Measurements from ENCODE around the gene CAD.

Gene CAD

DNA sequence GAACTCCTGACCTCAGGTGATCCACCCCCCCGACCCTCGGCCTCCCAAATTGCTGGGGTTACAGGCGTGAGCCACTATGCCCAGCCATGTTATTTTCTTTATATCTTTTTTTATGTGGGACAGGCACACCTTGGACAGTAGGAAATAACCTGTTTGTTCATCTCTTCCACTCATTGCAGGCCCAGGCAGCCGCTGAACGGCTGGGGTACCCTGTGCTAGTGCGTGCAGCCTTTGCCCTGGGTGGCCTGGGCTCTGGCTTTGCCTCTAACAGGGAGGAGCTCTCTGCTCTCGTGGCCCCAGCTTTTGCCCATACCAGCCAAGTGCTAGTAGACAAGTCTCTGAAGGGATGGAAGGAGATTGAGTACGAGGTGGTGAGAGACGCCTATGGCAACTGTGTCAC, 8.4 kb downstream of the CAD start:
- DNase-seq (ENCODE audit: low spot score), result no peak

DNA sequence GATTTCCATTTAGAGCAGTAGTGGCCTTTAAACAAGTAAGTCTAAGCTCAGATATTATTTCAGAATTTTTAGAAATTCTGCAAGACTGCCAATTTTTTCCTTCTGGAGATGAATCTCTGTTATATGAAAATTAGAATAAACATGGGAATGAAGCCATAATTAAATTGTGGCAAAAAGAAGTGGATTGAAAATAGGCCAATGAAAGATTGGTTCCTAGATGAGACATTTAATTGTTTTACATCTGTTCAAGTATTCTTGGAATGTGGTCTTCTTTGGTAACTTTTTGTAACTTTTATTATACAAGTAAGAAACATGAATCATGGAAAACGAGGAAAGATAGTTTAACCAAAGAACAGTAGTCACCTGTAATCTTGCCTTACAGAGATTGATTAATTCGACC, 10.3 kb downstream of the CAD start:
- DNase-seq (ENCODE audit: low spot score), result no peak

DNA sequence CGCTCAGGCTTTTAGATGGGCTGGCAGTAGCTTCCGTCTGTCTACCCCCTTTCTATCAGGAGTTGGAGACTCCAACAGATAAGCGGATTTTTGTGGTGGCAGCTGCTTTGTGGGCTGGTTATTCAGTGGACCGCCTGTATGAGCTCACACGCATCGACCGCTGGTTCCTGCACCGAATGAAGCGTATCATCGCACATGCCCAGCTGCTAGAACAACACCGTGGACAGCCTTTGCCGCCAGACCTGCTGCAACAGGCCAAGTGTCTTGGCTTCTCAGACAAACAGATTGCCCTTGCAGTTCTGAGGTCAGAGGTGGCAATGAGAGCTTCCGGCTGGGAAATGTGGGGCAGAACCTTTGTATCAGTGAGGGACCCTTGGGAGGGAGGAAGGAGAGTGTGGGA, 14.8 kb downstream of the CAD start:
- DNase-seq (ENCODE audit: low spot score), result no peak

DNA sequence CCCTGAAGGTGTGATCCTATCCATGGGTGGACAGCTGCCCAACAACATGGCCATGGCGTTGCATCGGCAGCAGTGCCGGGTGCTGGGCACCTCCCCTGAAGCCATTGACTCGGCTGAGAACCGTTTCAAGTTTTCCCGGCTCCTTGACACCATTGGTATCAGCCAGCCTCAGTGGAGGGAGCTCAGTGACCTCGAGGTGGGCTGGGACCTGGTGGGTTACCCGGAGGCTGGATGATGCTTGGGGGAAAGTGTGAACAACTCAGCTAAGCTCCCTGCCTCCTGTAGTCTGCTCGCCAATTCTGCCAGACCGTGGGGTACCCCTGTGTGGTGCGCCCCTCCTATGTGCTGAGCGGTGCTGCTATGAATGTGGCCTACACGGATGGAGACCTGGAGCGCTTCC, 16.2 kb downstream of the CAD start:
- DNase-seq (ENCODE audit: low spot score), result no peak

DNA sequence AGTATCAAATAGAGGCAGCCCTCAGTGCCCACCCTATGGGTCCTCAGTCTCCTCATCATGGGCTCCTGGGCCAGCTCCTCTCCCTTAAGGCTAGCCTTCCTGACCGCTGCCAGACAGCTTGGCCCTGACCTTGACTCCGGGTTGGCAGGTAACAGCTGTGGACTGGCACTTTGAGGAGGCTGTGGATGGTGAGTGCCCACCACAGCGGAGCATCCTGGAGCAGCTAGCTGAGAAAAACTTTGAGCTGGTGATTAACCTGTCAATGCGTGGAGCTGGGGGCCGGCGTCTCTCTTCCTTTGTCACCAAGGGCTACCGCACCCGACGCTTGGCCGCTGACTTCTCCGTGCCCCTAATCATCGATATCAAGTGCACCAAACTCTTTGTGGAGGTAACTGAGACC, 19.0 kb downstream of the CAD start:
- DNase-seq (ENCODE audit: low spot score), result no peak

DNA sequence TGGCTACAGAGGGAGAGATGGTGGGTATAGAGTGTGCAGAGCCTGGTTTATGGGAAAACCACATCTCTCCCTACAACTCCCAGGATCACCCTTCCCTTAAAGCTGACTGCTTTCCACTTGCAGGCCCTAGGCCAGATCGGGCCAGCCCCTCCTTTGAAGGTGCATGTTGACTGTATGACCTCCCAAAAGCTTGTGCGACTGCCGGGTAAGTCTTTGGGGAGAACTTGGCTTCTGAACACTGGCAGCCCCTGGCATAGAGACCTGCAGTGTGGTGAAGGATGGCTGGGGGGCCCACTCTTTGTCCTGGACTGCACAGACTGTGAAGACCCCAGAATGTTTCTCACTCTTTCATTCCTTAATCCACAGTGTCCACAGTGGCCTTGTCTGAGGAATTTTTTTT, 19.5 kb downstream of the CAD start:
- no peak for DNase-seq (ENCODE audit: low spot score)

DNA sequence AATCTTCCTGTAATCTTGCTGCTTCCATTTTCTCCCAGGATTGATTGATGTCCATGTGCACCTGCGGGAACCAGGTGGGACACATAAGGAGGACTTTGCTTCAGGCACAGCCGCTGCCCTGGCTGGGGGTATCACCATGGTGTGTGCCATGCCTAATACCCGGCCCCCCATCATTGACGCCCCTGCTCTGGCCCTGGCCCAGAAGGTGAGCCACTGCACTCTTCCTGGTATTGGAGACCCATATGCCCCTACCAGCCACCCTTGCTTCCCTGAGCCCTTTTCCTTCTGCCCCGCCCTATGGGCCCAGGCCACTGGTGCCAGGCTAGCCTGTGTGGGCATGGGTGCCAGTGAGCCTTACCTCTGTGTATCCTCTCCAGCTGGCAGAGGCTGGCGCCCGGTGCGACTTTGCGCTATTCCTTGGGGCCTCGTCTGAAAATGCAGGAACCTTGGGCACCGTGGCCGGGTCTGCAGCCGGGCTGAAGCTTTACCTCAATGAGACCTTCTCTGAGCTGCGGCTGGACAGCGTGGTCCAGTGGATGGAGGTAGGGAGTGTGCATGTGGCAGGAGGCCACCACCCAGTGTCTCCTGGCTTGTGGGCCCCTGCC, 20.3 kb downstream of the CAD start:
- no peak for DNase-seq (ENCODE audit: low spot score)

DNA sequence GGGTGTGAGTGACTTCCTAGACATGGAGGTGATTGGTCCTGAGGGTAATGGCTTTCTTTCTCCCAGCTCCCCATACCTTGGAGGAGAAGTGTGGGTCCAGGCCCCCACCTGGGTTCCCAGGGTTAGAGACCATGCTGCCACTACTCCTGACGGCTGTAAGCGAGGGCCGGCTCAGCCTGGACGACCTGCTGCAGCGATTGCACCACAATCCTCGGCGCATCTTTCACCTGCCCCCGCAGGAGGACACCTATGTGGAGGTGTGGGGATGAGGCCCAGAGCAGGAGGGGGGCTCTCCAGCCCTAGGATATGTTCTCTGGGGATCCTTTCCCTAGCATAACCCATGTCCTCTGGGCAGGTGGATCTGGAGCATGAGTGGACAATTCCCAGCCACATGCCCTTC, 21.8 kb downstream of the CAD start:
- no peak for DNase-seq (ENCODE audit: low spot score)

DNA sequence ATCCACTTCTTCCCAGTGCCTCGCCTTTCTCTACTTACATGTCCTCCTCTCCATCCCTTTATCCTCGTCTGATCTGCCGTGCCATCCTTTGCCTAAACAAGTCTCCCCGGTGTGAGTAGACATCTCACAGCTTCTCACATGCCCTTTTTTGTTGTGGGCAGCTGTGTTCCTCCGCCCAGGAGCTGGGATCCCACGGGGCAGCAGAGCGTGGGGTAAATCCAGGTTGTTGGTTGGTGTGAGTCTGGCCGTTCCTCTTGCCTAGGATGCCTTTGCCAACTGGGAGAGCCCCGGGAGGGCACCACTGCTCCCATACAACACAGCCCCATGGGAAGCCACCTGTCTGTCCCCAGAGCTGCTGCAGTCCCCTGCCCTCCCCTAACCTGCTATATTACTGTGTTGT, 23.2 kb downstream of the CAD start:
- no peak for DNase-seq (ENCODE audit: low spot score)

DNA sequence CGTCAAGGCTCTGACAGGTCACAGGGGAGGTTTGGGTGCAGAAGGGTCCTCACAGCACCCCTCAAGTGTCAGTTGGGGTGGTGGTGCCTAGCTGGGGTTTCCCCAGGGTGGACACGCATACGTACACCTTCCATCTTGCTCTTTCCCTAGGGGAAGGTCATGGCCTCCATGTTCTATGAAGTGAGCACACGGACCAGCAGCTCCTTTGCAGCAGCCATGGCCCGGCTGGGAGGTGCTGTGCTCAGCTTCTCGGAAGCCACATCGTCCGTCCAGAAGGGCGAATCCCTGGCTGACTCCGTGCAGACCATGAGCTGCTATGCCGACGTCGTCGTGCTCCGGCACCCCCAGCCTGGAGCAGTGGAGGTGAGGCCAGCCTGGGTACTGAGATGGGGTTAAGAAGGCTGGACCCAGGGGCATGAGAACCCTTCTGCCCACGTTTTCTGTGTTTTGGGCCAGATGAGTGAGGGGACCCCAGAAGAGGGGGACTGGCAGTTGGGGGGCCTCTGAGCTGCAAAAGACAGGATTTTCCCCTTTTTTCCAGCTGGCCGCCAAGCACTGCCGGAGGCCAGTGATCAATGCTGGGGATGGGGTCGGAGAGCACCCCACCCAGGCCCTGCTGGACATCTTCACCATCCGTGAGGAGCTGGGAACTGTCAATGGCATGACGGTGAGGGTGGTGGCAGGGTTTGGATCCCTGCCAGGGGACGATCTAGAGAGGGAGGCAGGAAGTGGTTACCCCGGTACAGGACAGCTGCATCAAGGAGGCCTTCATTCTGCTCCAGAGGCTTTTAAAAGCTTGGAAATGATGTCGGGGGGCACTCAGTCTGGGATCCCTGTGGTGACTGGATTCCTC, 24.8 kb downstream of the CAD start:
- DNase-seq (ENCODE audit: low spot score), result no peak

DNA sequence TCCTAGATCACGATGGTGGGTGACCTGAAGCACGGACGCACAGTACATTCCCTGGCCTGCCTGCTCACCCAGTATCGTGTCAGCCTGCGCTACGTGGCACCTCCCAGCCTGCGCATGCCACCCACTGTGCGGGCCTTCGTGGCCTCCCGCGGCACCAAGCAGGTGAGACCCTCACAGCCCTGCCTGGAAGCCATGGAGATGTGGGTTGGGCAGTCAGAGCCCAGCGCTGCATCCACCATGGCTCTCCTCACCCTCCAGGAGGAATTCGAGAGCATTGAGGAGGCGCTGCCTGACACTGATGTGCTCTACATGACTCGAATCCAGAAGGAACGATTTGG, 25.4 kb downstream of the CAD start:
- no peak for DNase-seq (ENCODE audit: low spot score)

DNA sequence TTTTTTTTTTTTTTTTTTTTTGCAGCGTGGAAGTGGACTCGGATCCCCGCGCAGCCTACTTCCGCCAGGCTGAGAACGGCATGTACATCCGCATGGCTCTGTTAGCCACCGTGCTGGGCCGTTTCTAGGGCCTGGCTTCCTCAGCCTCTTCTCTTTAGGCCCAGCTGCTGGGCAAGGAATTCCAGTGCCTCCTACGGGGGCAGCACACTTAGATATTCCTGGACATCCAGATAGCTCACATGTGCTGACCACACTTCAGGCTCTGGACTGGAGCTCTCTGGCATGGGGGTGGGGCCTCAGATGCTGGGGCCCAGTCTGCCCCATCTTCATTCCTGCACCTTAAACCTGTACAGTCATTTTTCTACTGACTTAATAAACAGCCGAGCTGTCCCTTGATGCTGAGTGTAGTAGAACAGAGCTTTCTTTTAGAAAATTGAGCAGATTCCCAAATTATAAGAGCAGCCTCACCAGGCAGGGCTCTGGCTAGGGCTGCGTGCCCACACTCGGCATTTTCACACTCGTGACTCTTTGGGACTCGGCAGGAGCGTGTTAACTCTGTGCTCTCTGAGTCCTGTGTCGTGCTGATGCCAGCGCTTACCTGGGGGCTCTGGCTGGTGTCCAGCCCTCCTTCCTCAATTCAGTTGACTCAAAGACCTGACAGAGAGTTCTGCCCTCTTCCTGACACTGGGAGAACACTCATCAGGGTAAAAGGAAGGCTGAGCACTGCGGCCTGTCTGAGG, 26.4 kb downstream of the CAD start:
- no peak for DNase-seq (ENCODE audit: low spot score)

DNA sequence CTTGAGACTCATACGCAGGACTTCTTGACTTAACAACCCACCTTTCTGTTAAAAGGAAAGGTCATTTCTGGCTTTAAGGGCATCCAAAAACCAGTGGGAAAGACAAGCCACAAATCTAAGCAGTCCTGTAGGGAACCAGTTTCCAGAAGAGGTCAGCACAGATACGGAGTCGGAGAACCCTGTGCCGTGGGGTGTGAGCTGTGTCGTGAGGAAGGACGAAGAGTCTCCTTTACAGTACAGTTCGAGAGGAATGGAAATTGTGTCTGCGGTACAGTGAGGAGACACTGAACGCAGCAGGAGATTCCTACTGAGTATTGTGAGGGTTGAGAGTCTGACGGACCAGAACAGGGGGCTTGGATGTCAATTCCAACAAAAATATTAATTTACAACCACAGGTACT, 27.9 kb downstream of the CAD start:
- no peak for DNase-seq (ENCODE audit: low spot score)

DNA sequence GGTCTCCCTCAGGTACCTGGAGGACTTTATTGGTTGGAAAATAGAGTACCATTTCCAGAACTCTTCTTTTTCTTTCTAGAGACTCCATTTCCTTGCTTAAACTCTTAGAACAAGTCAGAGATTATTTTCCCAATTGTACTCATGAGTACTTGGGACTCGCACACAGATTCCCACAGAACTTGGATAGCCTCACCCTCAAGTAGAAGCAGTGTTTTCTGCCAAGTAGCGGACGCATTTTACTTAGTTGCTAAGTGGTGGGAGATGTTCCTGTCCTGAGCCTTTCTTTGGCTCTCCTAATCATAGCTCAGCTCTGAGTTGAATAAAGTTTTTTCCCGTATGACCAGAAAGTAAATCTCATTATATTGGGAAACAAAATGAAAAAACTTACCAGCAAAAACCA, 28.5 kb downstream of the CAD start:
- no peak for DNase-seq (ENCODE audit: low spot score)

DNA sequence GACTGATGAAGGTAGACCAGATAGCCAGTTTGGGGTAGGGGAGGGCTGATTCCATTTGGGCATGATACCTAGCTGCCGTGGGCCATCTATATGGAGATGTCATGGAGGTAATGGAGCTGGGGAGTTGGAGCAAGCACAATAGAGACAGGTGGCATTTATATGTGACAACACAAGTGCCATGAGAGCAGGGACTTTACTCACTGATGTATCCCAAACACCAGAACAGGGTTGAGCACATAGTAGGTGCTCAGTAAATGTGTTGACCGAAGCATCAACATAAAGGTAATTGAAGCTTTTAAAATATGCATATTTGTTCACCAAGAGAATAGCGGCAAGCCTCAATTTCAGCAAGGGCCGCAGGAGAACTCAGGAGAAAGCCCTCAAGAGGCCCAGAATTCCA, 30.7 kb downstream of the CAD start:
- no peak for DNase-seq (ENCODE audit: low spot score)

DNA sequence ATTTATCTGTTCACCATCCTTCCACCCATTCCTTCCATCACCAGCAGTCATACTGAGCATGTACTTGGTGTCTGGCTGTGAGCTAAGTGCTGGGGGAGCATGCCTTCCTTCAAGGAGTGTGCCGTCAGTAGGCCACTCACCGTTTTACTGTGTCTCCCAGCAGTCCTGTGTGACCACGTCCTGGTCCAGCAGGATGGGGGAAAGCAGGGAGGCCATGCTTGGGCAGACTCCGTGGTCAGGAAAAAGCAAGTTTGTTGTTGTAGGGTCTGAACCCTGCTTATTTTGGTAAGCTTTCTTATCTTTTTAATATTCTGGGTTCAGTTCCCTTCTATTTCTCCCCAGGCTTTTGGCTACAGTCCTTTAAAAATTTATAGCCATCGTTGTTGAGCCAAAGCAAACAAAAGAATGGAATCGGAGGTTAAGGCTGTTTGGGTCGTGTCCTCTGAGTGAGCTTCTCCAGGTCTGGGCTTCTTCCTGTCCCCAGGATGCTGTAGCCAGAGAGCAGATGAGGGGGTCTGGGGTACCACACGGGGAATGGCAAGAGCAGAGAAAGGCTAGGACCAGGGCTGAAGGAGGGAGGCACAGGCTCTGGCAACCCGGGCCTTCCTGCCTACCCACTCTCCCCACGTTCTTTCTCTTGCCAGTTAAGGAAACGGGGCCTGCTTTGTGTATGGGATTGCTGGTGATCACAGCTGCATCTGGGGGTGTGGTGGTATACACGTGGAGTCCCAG, 32.2 kb downstream of the CAD start:
- DNase-seq (ENCODE audit: low spot score), result peak; percentile 65

DNA sequence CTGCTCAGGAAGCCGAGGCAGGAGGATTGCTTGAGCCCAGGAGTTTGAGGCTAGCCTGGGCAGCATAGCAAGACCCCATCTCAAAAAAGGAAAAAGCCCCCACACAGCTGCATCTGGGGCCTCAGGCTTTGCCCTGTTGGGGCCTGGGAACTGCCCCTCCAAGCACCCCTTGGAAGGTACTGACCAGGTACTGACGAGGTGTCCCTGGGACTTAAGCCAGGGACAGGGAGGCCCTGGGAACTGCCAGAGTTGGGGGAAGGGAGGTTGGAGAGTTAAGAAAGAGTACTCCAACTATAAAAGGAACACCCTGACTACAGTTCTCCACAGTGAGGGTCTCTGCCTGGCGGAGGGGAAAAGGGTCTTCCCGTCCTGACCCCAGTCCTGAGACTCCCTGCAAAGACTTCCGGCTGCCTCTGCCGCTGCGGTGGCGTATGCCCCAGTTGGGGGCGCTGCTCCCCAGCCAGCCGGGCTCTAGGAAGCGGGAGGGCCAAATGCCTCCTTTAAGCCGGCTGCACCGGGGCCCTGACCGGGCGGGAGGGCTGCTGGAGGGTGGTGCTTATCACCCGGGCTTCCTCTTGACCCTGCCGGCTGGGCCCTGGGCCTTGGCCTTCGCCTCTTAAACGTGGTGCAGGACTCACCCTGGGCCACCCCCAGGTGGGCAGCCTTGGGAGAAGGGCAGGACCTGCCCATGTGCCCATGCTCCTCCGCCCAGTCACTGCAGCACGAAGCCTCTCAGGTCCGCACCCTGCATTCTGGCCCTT, 32.9 kb downstream of the CAD start:
- DNase-seq (ENCODE audit: low spot score), result peak; percentile 69

DNA sequence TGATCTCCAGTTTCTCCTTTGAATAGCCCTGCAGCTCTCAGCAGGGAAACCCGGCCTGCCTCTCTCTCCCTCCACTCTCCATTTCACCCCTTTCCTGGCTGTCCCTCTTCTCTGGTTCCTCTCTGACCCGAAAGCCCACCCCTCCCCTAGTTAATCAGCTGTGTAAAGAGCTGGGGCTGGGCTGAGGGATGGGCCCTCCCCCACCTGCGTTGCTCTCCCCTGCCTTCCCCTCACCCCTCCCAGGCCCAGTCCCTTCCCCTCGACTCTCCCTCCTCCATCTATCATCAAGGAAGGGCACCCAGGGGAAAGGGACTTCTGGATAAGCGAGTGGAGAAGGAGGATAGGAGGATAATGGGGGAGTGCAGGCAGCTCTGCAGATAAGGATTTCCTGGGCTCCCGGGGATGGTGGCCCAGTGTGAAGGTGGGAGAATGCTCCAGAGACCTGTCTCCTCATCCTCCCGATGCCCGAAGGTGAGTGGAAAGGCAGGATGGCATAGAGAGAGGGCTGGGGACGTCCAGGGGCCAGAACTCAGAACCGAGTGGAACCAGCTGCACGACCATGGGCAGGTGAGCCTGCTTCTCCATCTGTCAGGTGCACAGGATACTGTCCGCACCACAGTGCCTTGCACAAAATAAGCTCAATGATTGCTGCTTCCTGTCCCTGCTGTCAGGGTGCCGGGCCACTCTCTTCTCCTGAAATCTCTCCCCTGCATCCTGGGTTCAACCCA, 33.6 kb downstream of the CAD start:
- DNase-seq (ENCODE audit: low spot score), result no peak

DNA sequence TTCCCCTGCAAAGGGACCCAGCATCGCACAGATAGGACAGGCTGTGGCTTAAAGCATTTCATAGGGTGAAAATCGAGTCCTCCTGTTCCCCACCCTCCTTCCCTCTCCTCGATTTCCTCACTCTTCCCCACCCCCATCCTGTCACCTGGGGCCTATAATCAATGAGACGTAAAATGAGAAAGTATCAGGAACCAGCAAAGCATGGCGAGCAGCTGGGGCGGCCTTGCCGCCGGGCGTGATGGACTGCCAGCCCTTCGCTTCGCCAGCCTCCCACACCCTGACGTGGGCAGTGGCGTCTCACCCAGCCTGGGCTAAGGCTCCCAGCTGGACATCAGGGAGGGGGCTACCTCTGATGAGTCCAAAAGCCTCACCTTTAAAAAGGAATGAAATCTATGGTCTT, 34.6 kb downstream of the CAD start:
- DNase-seq (ENCODE audit: low spot score), result no peak

DNA sequence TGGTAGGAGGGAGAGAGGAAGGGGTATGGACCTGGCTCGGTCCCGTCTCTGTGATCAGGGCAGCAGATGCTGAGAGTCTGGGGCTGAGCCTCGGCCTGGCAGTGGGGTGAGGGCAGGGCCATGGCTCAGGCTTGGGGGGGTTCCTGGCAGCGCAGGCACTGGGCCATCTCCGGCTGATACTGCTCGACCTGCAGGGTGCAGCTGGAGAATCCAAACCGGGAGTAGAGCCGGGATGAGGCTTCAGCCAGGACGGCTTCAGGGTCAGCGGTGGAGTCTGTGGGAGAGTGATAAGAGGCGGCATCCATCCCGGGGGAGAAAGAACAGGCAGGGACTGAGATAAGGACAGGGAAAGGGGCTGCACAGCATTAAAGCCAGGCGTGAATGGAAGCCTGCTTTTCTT, 38.0 kb downstream of the CAD start:
- DNase-seq (ENCODE audit: low spot score), result no peak

DNA sequence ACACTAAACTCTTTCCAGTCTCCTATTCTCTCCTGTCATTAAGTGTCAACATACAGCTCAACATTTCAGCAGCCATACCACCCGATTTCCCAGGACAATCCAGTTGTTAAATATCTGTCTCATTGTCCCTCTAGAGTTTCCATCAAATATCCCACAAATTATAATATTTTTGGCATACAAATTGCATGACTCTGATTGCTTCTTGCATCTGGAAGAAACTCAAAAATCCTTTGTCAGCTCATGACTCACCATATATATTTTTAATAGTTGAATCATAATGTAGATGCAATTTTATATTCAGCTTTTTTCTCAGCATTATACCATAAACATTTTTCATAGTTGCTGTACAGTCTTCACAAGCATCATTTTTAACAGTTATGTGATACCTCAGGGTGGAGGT, 38.5 kb downstream of the CAD start:
- peak; percentile 85 for DNase-seq (ENCODE audit: low spot score)

All from hepatic stellate cell (primary cell).